K562 (cell line): ENCODE results near the gene FXYD3. TPM values are rescaled to one million over a fixed set of nuclear protein-coding genes. Genes with fewer than 3 reads are reported as not detected.

Source experiments
- AFF4 ChIP-seq: sonication (generic); formaldehyde crosslinking; IDR thresholded peaks from 2 replicates; pipeline ENCODE4 v1.8.0; 2023; ENCODE audit warnings: mild to moderate bottlenecking, missing genetic modification reagents
- BMI1 ChIP-seq: fragments of 150-350 bp; IDR thresholded peaks from 2 replicates; pipeline ENCODE4 v1.6.1; 2014; ENCODE audit warnings: low read length
- BRD9 ChIP-seq: fragments of 450-650 bp; IDR thresholded peaks from 2 replicates; pipeline ENCODE4 v1.6.1; 2018; ENCODE audit warnings: low read depth; ENCODE audit not compliant: partially characterized antibody
- CTBP1 ChIP-seq: fragments of 450-650 bp; IDR thresholded peaks from 2 replicates; pipeline ENCODE4 v1.6.1; 2016; ENCODE audit warnings: borderline replicate concordance
- GABPA ChIP-seq: fragments of 200-800 bp; sonication (Bioruptor generic); conservative IDR thresholded peaks from 2 replicates; pipeline ENCODE4 v1.6.1; 2016; ENCODE audit warnings: low read depth, missing genetic modification characterization, missing compliant biosample characterization
- JUND ChIP-seq, 2 experiments: IDR thresholded peaks; 2 replicates in 1 of 2; 3 replicates in 1 of 2; pipeline ENCODE4 v1.6.1; 2011; ENCODE audit warnings: borderline replicate concordance in 2 of 2, low read depth in 2 of 2, low read length in 2 of 2, improper control_type of control experiment in 1 of 2, missing biosample characterization in 1 of 2, missing genetic modification characterization in 1 of 2, missing genetic modification reagents in 1 of 2
- MCM3 ChIP-seq: fragments of 450-650 bp; IDR thresholded peaks from 2 replicates; pipeline ENCODE4 v1.6.1; 2016
- MTA2 ChIP-seq: fragments of 450-650 bp; IDR thresholded peaks from 2 replicates; pipeline ENCODE4 v1.6.1; 2016; ENCODE audit warnings: low read depth
- MYC ChIP-seq, 2 experiments: fragments of 250-450 bp in 1 of 2; sonication (Bioruptor Pico) in 1 of 2; IDR thresholded peaks; 2 replicates each; pipeline versions ENCODE4 v1.5.1 to v1.6.1; 2012 to 2021; ENCODE audit warnings: low read depth in 2 of 2, borderline replicate concordance in 1 of 2, improper control_type of control experiment in 1 of 2, low read length in 1 of 2, mild to moderate bottlenecking in 1 of 2, moderate library complexity in 1 of 2
- NCOA1 ChIP-seq: fragments of 450-650 bp; IDR thresholded peaks from 2 replicates; pipeline ENCODE4 v1.6.1; 2016; ENCODE audit warnings: low read depth
- RBM34 ChIP-seq: fragments of 200-400 bp; formaldehyde crosslinking; IDR thresholded peaks from 2 replicates; pipeline ENCODE4 v1.6.1; 2018; ENCODE audit warnings: low read length, borderline replicate concordance; ENCODE audit not compliant: insufficient read depth
- RFX1 ChIP-seq: fragments of 450-650 bp; IDR thresholded peaks from 2 replicates; pipeline ENCODE4 v1.6.1; 2016; ENCODE audit warnings: mild to moderate bottlenecking, moderate library complexity
- RNF2 ChIP-seq: sonication (generic); IDR thresholded peaks from 2 replicates; pipeline ENCODE4 v1.6.1; 2016
- SAP30 ChIP-seq: fragments of 200-600 bp; sonication (generic); IDR thresholded peaks from 2 replicates; pipeline ENCODE4 v1.6.1; 2012; ENCODE audit warnings: borderline replicate concordance, low read depth, mild to moderate bottlenecking, moderate library complexity, low read length, control low read depth, inconsistent platforms; ENCODE audit not compliant: insufficient read depth, poor library complexity, severe bottlenecking
- SIX5 ChIP-seq, 2 experiments: IDR thresholded peaks; 2 replicates each; pipeline ENCODE4 v1.6.1; 2011; ENCODE audit warnings: low read length in 2 of 2, borderline replicate concordance in 1 of 2, low read depth in 1 of 2, mild to moderate bottlenecking in 1 of 2, moderate library complexity in 1 of 2; ENCODE audit not compliant: insufficient read depth in 1 of 2
- TFAP4 ChIP-seq: sonication (generic); formaldehyde crosslinking; IDR thresholded peaks from 2 replicates; pipeline ENCODE4 v1.8.0; 2022; ENCODE audit warnings: missing genetic modification reagents, mild to moderate bottlenecking, moderate library complexity, borderline replicate concordance
- ZEB2 ChIP-seq: fragments of 450-650 bp; IDR thresholded peaks from 2 replicates; pipeline ENCODE4 v1.6.1; 2016
- ZNF311 ChIP-seq: fragments of 250-450 bp; sonication (Bioruptor Pico); IDR thresholded peaks from 2 replicates; pipeline ENCODE4 v1.4.0; 2020; ENCODE audit warnings: mild to moderate bottlenecking, moderate library complexity
- ZNF398 ChIP-seq: fragments of 250-450 bp; sonication (Bioruptor Pico); IDR thresholded peaks from 2 replicates; pipeline ENCODE4 v1.8.0; 2021; ENCODE audit warnings: moderate library complexity, mild to moderate bottlenecking, inconsistent platforms
- ZNF507 ChIP-seq: conservative IDR thresholded peaks from 2 replicates; pipeline ENCODE4 v1.6.1; 2017; ENCODE audit warnings: missing genetic modification characterization, missing compliant biosample characterization
- polyA plus RNA-seq, 8 experiments: library from polyadenylated mRNA; depleted of rRNA in 4 of 8; stranded (reverse) in 5 of 8; unstranded in 3 of 8; fragments of >200 nt; fragmentation: Nextera tagmentation in 2 of 8; fragmentation: Illumina TruSeq in 1 of 8; extraction: Ambion mirVana in 2 of 8; extraction: Trizol in 1 of 8; gene quantifications; 2 replicates each; pipeline versions ENCODE4 v1.2.1 to v1.2.3, GENCODE V29; 2011 to 2014; ENCODE audit warnings: inconsistent platforms in 1 of 8, missing spikeins in 1 of 8
- total RNA-seq, 7 experiments: library from RNA; depleted of rRNA in 6 of 7; stranded (reverse); fragments of >200 nt in 6 of 7; fragmentation: Illumina TruSeq in 2 of 7; extraction: Trizol in 2 of 7; gene quantifications; 2 replicates each; pipeline versions ENCODE4 v1.2.1 to v1.2.3, GENCODE V29; 2011 to 2021; ENCODE audit warnings: low replicate concordance in 1 of 7

The FXYD3 gene
- total and polyA plus RNA-seq, 9 of the 15 experiments (the other 6 are each of a cell fraction or from before 2014, with no cell fraction given), result 0.24 TPM; not detected in 8

GRCh38 chr19:35144600-35145436 lies 29.2 kb downstream of the FXYD3 start (continued):
- TF ChIP-seq TFAP4 (CRISPR knock-in tag) (peak; percentile 57; the same call in 1 of the 2 replicates), RFX1 (peak; percentile 99), GABPA (tag) (no peak), BMI1 (peak; percentile 83), MCM3 (no peak), MYC (IDR thresholded peaks at IDR 0.05; ENCODE audit: low read depth, low read length) (no peak), MYC (CRISPR knock-in tag; IDR thresholded peaks at IDR 0.05; ENCODE audit: borderline replicate concordance, low read depth) (no peak), JUND (IDR thresholded peaks at IDR 0.05; ENCODE audit: borderline replicate concordance, low read depth, low read length) (0 out of 2 replicates have a peak, but pooled peaks have one; percentile 23), JUND (tag; IDR thresholded peaks at IDR 0.05; ENCODE audit: borderline replicate concordance, low read depth, low read length) (no peak), BRD9 (no peak), NCOA1 (no peak), ZNF507 (tag) (no peak), ZNF311 (no peak), CTBP1 (peak; percentile 100), SAP30 (no peak), ZNF398 (CRISPR knock-in tag) (no peak), MTA2 (no peak), AFF4 (CRISPR knock-in tag) (no peak), ZEB2 (peak; percentile 60), RNF2 (no peak), RBM34 (no peak), SIX5 (IDR thresholded peaks at IDR 0.05; ENCODE audit: borderline replicate concordance in 1 of 2, insufficient read depth in 1 of 2, low read depth in 1 of 2, low read length in 2 of 2) (no peak)
